Measurements from ENCODE around the gene PER2.

The PER2 gene

GRCh38 chr2:238269741-238270140 is 18.7 kb downstream of the PER2 start:
- no peak for DNase-seq (ENCODE audit: low read depth in 1 of 2, low spot score in 1 of 2)

DNA sequence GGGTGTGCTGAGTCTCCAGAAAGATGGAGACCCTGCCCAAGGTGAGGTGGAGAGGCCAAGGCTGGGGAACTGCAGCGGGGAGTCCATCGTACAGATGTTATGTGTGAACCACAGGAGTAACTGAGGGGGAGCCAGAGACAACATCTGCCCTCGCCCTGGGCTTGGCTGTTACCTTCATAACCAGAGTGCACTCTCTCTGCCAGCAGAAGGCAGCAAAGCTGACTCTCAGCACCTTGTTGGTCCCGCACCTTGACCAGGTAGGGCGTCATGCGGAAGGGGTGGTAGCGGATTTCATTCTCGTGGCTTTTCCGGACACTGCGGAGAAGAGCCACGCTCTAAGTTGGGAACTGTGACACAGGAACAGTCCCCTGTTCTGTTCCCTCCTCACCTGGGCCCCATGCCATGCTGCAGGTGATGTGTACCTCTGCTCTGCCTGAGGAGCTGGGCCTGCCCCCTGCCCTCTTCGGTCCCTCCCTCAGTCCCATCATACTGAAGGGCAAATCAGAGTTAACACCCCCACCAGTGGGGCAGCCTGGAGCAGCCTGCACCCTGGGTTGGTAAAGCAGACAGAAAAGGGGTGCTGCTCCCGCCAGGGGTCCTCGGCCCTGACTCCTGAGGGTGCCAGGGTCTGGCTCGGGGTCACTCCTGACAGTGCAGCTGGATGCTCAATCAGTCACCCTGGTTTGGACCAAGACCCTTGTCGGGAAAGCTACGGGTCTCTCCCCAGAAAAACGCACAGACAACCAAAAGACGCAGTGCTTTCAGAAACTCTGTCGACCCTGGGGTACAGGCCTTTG is 20.3 kb downstream of the PER2 start:
- no peak for DNase-seq (ENCODE audit: low read depth in 1 of 2, low spot score in 1 of 2)

DNA sequence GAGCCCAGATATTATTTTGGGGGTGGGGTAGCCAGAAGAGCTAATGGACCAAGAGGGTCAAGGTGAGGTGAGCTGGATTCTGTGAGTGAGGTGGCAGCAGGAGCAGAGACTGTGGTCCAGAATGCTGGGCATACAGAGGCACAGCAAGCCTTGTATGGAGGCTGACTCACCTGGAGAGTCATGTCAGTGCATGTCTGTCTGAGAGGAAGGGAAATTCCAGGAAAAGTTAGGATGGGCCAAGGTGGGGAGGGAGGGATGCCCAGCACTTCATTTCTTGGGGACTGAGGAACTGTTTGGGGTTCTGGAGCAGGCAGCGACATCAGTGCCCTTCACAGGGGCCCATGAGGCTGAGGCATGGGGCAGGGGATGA is 21.1 kb downstream of the PER2 start:
- DNase-seq (ENCODE audit: low read depth in 1 of 2, low spot score in 1 of 2) = no peak

DNA sequence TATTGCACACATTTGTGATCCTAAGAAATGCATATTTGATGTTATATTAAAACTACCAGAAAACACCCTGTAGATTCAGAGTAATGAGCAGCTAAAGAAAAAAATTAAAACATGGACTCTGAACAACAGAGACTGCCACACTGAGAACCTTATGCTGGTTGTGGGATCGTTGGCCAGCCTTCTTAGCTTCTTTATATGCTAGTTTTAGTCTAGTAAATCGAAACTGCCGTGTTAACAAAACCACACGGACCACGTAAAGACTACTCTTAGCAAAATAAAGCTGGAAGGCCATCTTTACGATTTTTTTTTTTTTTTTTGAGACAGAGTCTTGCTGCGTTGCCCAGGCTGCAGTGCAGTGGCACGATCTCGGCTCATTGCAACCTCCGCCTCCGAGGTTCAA is 22.8 kb downstream of the PER2 start:
- no peak for DNase-seq (ENCODE audit: low read depth in 1 of 2, low spot score in 1 of 2)

- DNase-seq (ENCODE audit: low read depth in 1 of 2, low spot score in 1 of 2) = no peak
These were observed 24.3 kb downstream of the PER2 start for GRCh38 chr2:238264072-238264460.

DNA sequence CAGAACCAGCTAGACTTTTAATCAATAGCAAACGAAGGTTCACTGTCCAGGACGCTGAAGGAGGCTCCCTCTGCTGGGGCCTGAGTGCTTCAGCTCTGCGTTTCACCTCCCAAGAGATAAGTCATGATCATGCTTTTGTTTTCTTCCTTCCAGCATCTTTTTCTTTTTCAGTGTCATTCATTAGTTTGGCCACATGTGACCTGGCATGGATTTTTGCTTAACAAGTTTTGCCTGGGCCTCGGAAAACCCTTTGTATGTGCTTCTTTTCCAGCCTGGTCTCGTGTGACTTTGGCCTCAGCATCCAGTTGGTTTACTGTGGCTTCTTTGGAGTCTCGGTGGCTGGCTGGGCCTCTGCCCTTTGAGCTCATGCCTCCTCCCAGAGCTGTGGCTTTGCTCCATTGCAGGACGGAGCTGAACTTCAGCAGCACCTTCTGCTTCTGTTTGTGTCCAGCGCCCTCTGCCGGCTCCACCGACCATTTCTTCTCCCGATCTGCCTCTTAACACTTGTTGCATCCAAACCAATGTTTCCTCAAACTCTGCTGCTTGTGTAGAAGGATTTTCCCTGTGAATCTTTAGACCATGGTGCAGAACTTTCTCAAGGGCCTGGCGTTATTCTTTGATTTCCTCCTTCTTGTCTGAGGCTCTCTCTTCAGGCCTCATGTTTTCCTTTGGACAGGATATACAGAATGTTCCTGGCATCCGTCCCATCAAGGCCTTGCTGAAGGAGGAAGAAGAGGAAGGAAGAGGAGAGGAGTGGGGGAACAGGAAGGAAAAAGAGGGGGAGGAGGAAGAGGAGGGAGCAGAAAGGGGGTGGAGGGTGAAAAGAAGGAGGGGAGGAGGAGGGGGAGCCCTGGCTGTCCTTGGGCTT is 25.0 kb downstream of the PER2 start:
- peak; percentile 46 to 56 for DNase-seq (ENCODE audit: low read depth in 1 of 2, low spot score in 1 of 2)

DNA sequence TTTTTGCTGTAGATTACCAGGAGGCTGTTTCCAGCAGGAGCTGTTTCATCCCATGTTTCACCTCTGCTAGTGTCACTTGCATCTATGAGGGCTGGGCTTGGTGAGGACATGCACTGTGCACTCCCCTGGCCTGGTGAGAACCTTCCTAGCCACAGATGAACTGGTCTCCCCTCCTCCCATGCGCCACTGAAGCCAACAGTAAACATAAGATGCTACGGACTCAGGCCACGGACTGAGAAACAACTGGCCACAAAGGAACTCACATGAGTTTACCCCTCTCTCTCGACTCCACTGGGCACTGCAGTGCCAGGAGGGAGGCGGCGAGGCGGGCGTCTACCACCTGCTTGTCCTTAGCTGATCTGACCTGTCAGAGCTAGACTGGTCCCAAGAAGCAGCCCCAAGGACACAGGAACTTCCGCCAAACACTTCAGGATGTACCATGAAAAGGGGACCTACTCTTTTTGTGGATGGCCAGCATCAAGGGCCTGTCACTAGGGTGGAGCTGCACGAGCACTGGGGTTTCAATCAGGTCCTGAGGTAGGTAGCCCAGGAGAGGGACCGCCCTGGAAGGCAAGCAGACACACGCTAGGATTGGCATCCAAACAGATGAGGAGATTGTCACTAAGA is 25.8 kb downstream of the PER2 start:
- no peak for DNase-seq (ENCODE audit: low read depth in 1 of 2, low spot score in 1 of 2)

- no peak for DNase-seq (ENCODE audit: low read depth in 1 of 2, low spot score in 1 of 2)
These were observed 26.6 kb downstream of the PER2 start for GRCh38 chr2:238261718-238262375.

DNA sequence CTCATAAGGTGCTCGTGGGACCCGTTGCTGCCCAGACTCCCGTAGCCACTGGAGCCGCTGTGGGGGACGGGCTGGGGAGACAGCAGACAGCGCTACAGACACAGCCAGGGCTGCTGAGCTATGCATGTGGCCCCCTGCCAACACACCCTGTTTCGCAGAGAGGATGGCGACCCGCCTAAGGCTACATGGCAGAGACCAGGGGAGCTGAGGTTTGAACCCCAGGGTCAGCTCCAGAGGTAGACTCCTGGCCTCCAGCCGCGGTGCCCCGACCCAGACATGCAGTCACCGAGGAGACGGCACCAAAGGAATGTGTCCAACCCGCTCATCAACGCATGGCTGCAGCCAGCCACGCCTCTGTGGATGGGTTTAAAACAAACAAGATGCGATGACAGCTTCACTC is 27.5 kb downstream of the PER2 start:
- no peak for DNase-seq (ENCODE audit: low read depth in 1 of 2, low spot score in 1 of 2)

DNA sequence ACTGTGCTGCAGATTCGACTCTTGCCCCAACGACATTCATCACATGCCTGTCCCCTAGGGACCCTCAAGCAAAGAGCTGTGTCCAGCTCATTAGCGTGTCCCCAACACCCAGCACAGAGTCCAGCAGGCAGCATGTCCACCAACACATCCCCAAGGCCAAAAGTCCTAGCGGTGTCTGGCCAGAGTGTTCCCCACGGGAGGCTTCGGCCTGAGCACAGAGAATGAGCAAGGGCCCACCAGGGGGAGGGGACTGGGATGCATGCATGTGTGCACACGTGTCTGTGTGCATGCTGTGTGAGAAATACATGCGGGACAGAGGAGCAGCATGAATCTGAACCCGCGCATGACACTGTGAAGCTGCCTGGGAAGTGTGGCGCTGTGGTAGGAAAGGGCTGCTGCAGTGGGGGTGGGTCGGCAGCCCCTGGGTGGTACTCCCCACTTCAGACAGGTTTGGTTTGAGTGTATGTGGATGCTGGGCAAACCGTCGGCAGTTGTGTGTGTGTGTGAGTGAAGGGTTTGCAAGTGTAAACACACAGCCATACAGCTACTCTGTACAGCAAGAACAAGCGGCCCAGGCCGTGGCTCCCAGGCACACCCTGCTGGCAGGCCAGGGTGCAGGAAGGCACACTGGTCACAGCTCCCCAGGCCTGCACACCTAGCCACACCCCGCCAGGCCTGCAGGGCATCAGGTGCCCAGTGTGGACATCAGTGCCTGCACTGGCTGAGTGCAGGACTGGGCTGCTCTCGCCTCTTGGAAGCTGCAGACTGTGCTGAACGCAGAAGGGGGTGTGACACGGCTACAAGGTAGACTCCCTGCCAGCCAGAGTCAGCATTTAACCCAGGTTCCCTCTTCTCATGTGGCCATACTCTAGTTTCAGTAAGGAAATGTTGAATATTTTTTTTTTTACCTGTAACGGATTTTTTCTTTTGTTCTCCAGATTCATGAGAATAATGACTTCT is 29.1 kb downstream of the PER2 start:
- no peak for DNase-seq (ENCODE audit: low read depth in 1 of 2, low spot score in 1 of 2)

GRCh38 chr2:238257786-238258700 is 30.4 kb downstream of the PER2 start:
- DNase-seq (ENCODE audit: low read depth in 1 of 2, low spot score in 1 of 2) = no peak

- peak; percentile 38 to 45 for DNase-seq (ENCODE audit: low read depth in 1 of 2, low spot score in 1 of 2)
These were observed 31.8 kb downstream of the PER2 start for GRCh38 chr2:238256594-238257104.

DNA sequence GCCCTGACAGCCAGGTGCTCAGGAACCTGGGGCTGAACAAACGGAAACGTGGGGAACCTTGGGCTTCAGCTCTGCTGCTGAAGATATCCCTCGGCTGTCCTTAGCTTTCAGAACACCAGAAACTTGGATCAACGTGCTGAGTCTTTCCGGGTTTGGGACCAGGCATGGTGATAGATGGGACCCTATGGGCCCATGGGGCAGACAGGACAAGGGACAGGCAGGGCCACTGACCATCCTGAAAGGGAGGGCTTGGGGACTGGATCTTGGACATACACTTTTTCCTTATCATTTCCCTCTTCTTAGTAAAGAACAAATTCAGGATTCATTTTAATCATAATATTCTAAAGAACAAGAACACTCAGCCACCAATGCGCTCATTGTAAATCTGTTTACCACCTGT is 32.3 kb downstream of the PER2 start:
- DNase-seq (ENCODE audit: low read depth in 1 of 2, low spot score in 1 of 2) = no peak

DNA sequence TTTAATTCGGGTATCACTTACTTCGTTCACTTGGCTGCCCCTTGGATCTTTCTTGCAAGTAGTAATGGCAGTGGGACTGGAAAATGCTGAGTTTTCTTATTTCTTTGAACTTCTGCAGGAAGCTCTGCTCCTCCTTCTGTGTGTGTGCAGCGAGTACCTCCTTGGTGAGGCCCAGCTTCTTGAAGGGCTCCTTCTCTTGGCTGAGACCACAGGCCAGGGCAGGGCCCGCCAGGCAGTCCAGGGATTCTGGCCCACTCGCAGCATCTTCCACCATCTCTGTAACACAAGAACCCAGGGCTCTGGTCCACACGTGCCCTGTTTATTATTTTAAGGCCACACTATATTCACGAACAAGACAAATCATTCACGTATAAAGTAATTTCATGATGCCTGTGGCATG is 32.8 kb downstream of the PER2 start:
- no peak for DNase-seq (ENCODE audit: low read depth in 1 of 2, low spot score in 1 of 2)

DNA sequence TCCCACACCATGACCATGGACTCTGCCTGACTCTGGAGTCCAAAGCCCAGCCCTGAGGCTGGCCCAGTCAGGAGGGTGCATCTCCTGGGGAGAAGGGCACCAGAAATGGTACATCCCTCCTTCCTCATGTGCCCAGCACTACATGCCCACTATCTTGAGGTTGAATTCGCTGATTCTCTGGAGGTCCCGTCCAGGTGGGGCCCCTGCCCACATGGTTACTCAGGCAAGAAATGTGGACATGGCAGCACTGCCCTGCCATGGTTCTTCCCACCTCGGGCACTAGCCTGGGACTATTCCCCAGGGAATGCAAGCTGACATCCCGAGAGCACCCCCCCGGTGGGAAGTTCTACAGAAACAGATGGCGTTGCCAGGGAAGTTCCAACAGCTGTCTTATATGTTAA is 33.3 kb downstream of the PER2 start:
- DNase-seq (ENCODE audit: low read depth in 1 of 2, low spot score in 1 of 2) = no peak

DNA sequence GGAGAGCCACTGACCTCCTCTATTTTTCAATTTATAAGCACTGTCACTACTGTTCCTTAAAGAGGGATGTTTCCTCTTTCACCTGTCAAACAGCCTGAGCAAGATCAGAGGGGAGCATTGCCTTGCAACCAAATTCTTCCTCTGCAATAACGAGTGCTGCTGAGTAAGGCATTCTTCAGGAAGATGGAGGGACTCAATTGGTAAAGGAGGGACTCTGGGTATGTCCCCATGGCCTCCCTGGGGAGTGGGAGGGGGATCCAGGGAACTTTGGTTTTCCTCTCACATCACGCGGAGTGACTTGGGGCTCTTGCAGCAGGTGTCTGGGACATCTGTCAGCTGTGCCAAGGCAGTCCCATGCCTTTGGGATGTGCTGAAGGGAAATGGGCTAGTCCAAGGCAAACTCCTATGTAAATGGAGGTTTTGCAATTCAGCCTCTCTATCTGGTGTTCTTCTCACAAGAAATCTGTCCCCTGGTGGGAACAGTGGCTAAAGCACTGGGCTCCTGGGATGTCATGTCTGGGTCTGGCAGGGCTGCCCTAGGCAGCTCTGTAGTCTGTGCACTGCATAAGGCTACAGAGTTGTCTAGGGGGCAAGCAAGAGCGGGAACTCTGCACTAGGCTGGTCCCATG is 34.2 kb downstream of the PER2 start:
- DNase-seq (ENCODE audit: low read depth in 1 of 2, low spot score in 1 of 2) = no peak

DNA sequence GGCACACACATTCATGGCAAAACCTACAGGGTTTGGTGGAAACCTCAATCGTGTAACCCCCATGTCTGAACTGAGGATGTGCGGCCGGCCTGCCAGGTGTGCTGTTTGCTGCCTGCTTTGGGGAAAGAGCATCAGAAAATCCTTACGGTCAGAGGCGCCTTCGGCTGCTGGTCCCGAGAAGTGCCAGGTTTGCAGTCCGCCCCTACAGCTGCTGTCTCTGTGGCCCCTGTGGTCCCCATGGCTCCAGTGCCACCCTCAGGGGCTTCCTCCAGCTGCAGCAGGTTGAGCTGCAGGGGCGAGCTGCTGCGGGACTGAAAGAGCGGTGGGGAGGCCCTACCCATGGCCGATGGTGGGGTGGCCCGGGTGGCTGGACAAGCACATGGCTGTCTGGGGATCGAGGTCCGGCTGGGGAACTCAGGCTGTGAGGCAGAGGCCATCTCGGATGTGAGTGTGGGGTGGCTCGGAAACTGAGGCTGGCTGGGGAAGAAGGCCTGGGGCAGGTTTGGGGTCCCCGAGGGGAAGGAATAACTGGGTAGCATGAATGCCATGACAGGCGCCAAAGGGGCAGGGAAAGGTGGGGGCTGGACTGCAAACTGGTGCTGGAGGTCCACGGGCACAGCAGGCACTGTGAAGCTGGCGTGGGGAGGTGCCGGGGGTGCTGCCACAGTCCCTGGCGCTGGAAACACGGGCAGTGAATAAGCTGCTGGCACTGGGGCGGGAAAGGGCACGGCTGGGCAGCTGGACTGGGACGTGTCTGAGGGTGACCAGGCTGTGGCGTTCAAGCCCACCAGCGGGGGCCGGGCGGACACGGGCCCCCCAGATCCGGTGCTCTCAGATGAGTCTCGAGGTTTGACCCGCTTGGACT is 35.4 kb downstream of the PER2 start:
- no peak for DNase-seq (ENCODE audit: low read depth in 1 of 2, low spot score in 1 of 2)

DNA sequence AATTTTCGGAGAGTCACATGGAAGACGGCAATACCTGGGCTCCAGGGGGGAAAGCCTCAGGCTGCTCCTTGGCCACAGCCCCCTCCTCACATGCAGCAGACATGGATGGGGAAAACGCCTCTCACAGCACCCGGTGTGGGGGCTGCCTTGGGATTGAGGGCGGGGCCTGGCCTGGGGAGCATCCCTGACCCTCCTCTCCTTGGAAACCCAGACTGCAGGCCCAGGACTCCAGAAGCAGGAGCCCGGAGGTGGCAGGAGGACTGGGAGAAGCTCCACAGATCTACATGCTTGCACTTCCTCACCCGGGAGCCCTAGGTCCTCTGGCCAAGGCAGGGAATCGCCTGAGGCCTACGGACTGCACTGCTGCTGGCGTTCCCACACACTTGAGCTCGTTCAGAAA is 36.4 kb downstream of the PER2 start:
- DNase-seq (ENCODE audit: low read depth in 1 of 2, low spot score in 1 of 2) = no peak

All from activated T-helper 1 cell treated with anti-CD3 and anti-CD28 coated beads, Interleukin-2, amount 50 U/mL, for 16 hours (primary cell).